Loucy (cell line): Measurements from ENCODE around the gene SMIM35.

ENCODE experiments used
- CTCF ChIP-seq: fragments of 200-600 bp; sonication (generic); conservative IDR thresholded peaks from 2 replicates; pipeline ENCODE4 v1.5.1; 2014; ENCODE audit warnings: mild to moderate bottlenecking, antibody characterized with exemption, low read length
- EZH2phosphoT487 ChIP-seq: fragments of 200-600 bp; IDR thresholded peaks from 2 replicates; pipeline ENCODE4 v1.6.1; 2018; ENCODE audit warnings: antibody characterized with exemption, mild to moderate bottlenecking, moderate library complexity, borderline replicate concordance

GRCh38 chr11:118042141-118042540 lies 44.6 kb downstream of the SMIM35 start:
- no peak for TF ChIP-seq CTCF
- TF ChIP-seq EZH2phosphoT487, result no peak
